OCI-LY7 (cell line): ENCODE results near the gene LSAMP.

Experiments
- EZH2phosphoT487 ChIP-seq: fragments of 200-600 bp; sonication (generic); IDR thresholded peaks from 2 replicates; pipeline ENCODE4 v1.6.1; 2018; ENCODE audit warnings: low read depth, borderline replicate concordance, mild to moderate bottlenecking, mixed run types, antibody characterized with exemption, low read length, moderate library complexity, mixed read lengths
- TF ChIP-seq, protein P1 (sequence below): fragments of 200-600 bp; sonication (generic); conservative IDR thresholded peaks from 2 replicates; pipeline ENCODE4 v1.5.1; 2014; ENCODE audit warnings: mild to moderate bottlenecking, antibody characterized with exemption, low read length, moderate library complexity, mixed read lengths

- TF ChIP-seq, protein P1, sequence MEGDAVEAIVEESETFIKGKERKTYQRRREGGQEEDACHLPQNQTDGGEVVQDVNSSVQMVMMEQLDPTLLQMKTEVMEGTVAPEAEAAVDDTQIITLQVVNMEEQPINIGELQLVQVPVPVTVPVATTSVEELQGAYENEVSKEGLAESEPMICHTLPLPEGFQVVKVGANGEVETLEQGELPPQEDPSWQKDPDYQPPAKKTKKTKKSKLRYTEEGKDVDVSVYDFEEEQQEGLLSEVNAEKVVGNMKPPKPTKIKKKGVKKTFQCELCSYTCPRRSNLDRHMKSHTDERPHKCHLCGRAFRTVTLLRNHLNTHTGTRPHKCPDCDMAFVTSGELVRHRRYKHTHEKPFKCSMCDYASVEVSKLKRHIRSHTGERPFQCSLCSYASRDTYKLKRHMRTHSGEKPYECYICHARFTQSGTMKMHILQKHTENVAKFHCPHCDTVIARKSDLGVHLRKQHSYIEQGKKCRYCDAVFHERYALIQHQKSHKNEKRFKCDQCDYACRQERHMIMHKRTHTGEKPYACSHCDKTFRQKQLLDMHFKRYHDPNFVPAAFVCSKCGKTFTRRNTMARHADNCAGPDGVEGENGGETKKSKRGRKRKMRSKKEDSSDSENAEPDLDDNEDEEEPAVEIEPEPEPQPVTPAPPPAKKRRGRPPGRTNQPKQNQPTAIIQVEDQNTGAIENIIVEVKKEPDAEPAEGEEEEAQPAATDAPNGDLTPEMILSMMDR: no peak
- no peak for TF ChIP-seq EZH2phosphoT487
These were observed 180.6 kb downstream of the LSAMP start for GRCh38 chr3:116264546-116265319.
